ENCODE measurements around the gene PRKAR2B. TPM values are rescaled to one million over a fixed set of nuclear protein-coding genes. Genes with fewer than 3 reads are reported as not detected.
"Not testable (repeated sequence)": the region's sequence is repeated elsewhere in the genome, so short reads cannot be mapped to it uniquely, and the experiment has no call there.

Gene PRKAR2B
- total RNA-seq, 1 donor, result 13.5 TPM

DNA sequence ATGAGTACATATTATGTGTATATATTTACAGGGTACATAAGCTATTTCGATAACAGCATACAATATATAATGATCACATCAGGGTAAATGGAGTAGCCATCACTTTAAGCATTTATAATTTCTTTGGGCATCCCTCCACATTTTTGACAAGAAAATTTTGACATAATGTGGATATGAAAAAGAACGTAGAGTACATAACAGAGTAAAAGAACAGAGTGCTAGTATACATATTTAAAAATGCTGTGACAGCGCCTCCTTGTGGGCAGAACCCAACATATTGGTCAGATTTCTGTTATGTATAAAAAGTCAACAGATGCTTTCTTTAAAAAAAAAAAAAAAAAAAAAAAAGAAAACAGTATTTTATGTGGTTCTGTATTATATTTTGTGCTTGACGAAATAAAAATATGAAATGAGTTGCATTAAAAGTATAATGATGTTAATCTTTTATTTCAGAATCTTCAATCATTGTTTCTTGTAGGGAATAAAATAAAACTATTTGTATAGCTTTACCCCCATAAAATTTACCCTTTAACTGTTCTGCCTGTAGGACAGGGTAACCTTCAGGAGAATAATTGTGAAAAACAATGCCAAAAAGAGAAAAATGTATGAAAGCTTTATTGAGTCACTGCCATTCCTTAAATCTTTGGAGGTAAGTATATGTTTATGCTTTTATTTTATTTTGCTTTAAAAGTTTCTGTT lies 106.0 kb downstream of the PRKAR2B start:
- DNase-seq (ENCODE audit: low read depth in 2 of 3, low spot score in 2 of 3), result peak; percentile 65 to 91 (median 78)

DNA sequence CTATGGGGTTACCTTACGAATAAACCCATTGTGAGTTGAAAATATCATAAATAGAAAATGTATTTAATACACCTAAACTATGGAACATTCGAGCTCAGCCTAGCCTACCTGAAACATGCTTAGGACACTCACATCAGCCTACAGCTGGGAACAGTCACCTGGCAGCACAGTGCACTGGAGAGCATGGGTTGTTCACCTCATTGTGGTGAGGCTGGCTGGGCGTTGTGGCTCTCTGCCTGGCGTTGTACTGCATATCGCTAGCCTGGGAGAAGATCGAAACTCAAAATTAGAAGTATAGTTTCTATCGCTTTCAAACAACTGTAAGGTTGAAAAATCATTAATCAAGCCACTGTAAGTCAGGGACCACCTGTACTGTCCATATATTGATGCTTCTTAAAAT lies 107.0 kb downstream of the PRKAR2B start:
- DNase-seq (ENCODE audit: low read depth in 2 of 3, low spot score in 2 of 3), result no peak

DNA sequence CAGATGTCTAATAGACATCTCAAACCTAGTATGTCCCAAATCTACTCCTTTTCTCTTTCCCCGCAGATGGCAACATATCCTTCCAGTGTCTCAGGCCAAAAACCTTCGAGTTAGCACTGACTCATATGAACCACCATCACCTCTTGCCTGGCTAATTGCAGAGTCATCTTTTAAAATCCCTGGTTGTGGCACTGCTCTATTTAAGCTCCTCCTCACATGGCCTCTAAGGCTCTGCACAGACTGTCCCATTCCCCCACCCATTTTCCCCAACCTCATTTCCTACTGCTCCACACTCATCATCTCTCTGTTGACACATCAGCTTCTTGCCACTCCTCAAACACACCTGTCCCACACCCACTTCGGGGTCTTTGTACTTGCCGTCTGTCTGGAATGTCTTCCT lies 107.5 kb downstream of the PRKAR2B start:
- DNase-seq (ENCODE audit: low read depth in 2 of 3, low spot score in 2 of 3), result no peak

DNA sequence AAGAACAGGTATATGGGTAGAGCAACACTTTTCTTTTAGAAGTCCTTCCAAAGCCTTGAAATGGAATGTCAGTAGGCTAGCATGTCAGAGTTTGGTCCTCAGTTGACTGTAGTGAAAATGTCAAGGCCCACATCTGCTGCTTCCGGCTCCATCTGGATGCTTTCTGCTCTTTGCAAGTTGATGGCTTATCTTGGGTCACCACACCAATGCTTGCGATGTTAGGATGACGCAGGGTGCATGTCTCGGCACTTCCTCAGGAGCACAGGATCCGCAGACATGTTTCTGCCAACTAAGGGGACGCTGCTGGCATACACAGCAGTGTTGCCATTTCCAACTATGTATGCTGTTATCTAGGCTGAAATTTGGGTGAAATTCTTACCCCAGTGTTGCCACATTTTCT lies 110.3 kb downstream of the PRKAR2B start:
- no peak for DNase-seq (ENCODE audit: low read depth in 2 of 3, low spot score in 2 of 3)

GRCh38 chr7:107155726-107156125 lies 111.2 kb downstream of the PRKAR2B start:
- DNase-seq (ENCODE audit: low read depth in 2 of 3, low spot score in 2 of 3), result not testable (repeated sequence)

DNA sequence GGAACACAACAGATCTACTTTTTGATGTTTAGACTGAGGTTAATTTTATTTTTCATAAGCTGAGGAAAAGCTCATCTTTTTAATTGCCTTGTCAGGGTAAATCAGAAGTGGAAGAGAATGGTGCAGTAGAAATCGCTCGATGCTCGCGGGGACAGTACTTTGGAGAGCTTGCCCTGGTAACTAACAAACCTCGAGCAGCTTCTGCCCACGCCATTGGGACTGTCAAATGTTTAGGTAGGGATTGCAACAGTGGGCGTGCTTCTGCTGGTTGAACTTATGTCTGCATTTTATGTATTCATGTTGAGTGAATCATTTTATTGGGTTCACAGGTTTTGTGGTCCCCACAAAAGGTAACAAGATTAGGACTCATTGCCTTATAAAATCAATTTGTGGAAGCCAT lies 112.6 kb downstream of the PRKAR2B start:
- DNase-seq (ENCODE audit: low read depth in 2 of 3, low spot score in 2 of 3), result no peak

DNA sequence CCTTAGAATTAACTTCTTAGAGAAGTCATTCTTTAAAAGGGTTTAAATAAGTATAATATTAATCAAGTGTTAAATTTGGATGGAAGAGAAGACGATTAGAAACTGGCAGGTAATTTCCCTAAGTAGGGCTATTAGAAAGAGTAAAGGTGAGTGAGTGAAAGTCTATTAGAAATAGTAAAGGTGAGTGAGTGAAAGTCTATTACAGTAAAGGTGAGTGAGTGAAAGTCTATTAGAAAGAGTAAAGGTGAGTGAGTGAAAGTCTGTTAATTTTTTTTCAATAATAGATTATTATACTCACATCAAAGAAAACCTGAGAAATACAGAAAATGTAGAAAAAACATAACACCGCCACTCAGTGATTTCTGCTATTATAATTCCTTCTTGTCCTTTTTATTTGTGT lies 113.5 kb downstream of the PRKAR2B start:
- no peak for DNase-seq (ENCODE audit: low read depth in 2 of 3, low spot score in 2 of 3)

DNA sequence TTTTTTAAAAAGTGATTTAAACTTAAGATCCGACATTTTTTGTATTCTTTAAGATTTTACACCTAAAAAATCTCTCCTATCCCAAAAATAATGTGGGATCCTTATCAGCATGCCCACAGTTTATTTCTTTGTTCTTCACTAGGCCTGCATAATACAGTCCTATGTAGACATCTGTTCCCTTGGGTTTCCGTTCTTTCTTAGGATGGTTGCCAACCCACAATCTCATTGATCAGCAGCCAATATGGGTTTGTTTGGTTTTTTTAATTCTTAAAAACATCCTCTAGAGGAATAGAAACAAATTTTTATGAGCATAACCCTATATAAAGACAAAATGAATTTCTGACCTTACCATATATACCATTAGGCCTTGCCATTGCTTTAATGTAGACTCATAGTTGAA lies 115.9 kb downstream of the PRKAR2B start:
- DNase-seq (ENCODE audit: low read depth in 2 of 3, low spot score in 2 of 3), result no peak

- no peak for DNase-seq (ENCODE audit: low read depth in 2 of 3, low spot score in 2 of 3)
Measured at GRCh38 chr7:107161415-107161814, 116.9 kb downstream of the PRKAR2B start.

GRCh38 chr7:107162475-107162874 lies 118.0 kb downstream of the PRKAR2B start:
- no peak for DNase-seq (ENCODE audit: low read depth in 2 of 3, low spot score in 2 of 3)

GRCh38 chr7:107164092-107164491 lies 119.6 kb downstream of the PRKAR2B start:
- DNase-seq (ENCODE audit: low read depth in 2 of 3, low spot score in 2 of 3), result no peak

GRCh38 chr7:107165341-107165740 lies 120.8 kb downstream of the PRKAR2B start:
- DNase-seq (ENCODE audit: low read depth in 2 of 3, low spot score in 2 of 3), result no peak

GRCh38 chr7:107166736-107167426 lies 122.4 kb downstream of the PRKAR2B start:
- DNase-seq (ENCODE audit: low read depth in 2 of 3, low spot score in 2 of 3), result no peak

DNA sequence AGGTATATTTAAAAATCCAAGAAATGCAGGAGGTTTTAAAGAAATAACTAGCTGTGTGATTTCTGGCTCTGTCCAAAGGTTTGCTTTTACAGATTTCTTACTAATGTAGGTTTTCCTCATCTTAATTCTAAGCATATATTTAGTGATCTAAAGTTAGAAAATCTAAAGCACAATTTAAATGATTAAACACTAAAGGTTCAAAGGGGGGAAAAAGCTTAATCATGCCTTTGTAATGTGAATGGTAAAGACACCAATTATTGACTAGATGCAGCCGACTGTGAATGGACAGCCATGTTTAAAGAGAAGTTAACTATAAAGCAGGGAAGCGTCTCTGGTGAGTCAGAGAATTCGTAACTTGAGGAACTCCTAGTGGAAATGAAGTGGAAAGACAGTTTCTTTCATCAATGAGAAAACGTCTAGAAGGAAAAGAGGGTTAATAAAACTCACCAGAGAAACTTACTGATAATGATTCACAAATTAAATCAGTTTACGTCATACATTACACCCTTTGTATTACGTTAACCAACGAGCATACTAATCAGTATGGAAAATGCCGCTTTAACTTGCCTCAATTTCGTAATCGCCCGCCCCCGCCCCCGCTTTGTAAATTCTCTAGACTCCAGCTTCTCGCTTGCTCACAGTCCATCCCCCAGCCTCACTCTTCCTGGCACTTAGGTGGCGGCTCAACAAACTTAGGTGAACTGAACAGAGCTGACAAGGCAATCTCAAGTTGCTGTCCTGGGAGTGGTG lies 123.2 kb downstream of the PRKAR2B start:
- DNase-seq (ENCODE audit: low read depth in 2 of 3, low spot score in 2 of 3), result peak in 2 of 3 donors; percentile 68 to 82

DNA sequence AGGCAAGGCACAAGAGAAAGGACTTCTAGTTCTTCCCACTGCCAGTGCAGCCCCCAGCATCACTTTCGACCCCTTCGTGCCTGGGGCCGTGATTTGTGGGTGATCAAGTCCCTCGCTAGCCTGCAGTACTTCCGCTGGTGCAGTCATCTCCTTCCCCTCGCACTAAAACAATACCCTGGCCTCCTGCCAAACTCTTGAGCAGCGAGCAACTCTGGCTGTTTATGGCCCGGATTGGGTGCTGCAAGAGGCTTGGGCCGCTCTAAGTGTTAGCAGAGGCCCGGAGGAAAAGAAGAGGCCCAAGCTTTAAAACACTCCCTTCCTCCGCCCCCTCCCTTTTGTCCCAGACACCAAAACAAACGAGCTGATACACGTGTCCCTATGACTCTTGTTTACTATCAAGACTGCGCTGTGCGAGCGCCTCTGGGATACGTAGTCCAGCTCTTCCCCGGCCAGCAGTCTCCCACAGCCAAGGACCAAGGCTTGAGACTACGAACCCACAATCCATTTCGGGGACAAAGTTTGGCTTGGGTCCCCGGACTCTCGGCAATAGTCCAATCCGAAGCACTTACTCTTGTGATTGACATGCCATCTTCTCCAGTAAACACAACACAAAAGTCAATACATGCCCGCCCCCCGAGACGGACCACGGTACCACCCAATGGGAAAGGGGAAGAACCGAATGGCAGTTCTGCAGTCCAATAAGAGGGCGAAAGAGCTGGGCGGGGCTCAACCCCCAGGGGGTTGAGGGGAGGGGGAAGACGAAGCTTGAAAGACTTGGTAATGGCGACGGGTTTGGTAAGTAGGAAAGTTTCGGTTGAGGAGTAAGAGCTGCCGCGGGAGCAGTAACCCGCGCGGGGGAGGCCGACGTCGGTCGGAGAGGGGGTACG lies 124.0 kb downstream of the PRKAR2B start, which contains the start of gene HBP1:
Gene HBP1 (plus strand): TSS at position 771 of the 887 bp plus-strand sequence. CDS start 10,891 bp downstream, outside the sequence.
- DNase-seq (ENCODE audit: low read depth in 2 of 3, low spot score in 2 of 3), result peak; percentile 92 to 100 (median 100)

DNA sequence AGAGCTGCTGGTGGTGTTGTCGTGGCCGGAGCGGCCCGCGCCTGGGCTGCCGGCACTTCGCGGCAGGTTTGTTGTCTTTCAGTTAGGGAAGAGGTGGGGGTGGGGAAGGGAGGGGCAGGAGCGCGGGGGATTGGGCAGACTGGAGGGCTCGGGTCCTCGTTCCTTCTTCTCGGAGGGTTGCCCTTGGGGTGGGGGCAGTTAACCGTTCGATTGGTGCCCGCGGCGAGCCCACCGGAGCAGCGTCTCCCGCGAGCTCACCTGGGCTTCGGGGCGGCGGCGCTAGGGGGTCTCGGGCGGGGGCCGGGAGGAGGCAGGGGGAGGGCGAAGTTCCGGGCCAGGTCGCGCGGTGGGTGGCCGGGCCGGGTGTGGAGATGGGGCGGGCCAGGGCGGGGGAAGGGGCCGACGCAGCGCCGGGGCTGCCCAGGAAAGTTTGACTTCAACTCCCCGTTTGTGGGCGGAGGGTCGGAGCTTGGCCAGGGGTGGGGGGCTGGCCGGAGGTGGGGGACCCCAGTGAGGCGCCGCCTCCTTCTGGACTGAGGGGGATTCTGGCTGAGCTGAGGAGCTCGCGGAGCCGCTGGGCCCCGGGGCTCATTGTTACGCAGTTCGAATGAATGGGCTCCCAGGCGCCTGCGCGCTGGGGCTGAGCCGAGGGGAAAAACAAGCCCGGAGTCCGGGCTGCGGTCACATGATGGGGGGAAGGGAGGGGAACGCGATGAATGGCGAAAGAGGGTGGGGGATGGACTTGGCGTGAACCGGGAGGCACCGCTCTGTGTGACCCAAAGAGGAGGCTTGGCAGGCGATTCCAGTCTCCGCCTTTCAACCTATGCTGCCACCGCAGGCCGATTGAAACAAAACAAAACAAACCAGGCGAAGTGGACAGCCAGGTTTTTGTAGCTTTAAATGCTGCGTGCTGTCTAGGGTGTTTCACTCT lies 124.9 kb downstream of the PRKAR2B start:
- DNase-seq (ENCODE audit: low read depth in 2 of 3, low spot score in 2 of 3), result peak; percentile 59 to 96 (median 96)

GRCh38 chr7:107170051-107170915 lies 125.8 kb downstream of the PRKAR2B start:
- DNase-seq (ENCODE audit: low read depth in 2 of 3, low spot score in 2 of 3), result no peak

DNA sequence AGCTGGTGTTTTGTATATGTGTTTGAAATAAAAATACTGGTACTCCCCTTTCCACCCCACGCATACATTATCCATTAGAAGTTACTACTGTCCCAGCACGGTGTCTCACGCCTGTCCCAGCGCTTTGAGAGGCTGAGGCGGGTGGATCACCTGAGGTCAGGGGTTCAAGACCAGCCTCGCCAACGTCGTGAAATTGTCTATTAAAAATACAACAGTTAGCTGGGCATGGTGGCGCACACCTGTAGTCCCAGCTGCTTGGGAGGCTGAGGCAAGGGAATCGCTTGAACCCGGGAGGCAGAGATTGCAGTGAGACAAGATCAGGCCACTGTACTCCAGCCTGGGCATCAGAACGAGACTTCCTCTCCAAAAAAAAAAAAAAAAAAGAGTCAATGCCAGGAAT lies 127.0 kb downstream of the PRKAR2B start:
- no peak for DNase-seq (ENCODE audit: low read depth in 2 of 3, low spot score in 2 of 3)
